ENCODE results near the gene TTC1. TPM values are rescaled to one million over a fixed set of nuclear protein-coding genes. Genes with fewer than 3 reads are reported as not detected.

Gene TTC1
- total RNA-seq, 6 donors from 2014 or later = 28.5 to 46.7 (median 38.8) TPM

DNA sequence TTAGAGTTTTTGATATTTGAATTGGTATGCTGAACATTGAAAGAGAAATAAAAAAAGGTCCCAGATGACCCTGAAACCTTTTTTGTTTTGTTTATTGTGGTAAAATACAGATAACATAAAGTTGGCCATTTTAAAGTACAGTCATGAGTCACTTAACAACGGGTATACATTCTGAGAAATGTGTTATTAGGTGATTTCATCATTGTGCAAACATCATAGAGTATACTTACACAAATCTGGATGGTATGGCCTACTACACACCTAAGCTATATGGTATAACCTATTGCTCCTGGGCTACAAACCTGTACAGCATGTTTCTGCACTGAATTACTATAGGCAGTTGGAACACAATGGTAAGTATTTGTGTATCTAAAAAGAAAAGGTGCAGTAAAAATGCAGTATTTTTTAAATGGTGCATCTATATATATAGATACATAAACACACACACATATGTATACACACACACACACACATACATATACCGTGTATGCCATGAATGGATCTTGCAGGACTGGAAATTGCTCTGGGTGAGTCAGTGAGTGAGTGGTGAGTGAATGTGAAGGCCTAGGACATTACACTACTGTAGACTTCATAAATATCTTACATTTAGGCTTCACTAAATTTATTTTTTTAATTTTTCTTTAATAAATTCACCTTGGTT, 31.0 kb downstream of the TTC1 start:
- H3K36me3 ChIP-seq = peaks cover 0 to 82% (median 31%) of the 10 kb centered on the region in 4 donors

DNA sequence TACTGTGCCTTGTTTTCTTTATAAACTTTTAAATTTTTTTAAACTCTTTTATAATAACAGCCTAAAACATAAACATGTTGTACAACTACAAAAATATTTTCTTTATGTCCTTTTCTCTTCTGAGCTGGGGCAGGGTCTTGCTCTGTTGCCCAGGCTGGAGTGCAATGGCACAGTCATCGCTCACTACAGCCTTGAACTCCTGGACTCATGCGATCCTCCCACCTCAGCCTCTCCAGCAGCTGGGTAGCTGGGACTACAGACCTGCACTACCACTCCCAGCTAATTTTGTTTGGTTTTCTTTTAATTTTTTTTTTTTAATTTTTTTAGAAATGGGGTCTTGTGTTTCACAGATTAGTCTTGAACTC, 31.5 kb downstream of the TTC1 start:
- Histone ChIP-seq H3K9me3 (no peaks in the 10 kb centered on the region), H3K27ac (no peak overlapping the region), H3K4me3 (no peak overlapping the region), H3K36me3 (peaks cover 0 to 77% (median 26%) of the 10 kb centered on the region in 4 donors), H3K27me3 (no peaks in the 10 kb centered on the region), H3K4me1 (no peaks in the 10 kb centered on the region)
- WGBS, 2 donors = 94 to 100% methylated on average over 2 of the region's 2 CpGs
- TF ChIP-seq POLR2A (IDR thresholded peaks at IDR 0.05) (no peak), POLR2AphosphoS5 (IDR thresholded peaks at IDR 0.05) (no peak), EP300 (IDR thresholded peaks at IDR 0.05) (no peak)
- TF ChIP-seq, protein P1, sequence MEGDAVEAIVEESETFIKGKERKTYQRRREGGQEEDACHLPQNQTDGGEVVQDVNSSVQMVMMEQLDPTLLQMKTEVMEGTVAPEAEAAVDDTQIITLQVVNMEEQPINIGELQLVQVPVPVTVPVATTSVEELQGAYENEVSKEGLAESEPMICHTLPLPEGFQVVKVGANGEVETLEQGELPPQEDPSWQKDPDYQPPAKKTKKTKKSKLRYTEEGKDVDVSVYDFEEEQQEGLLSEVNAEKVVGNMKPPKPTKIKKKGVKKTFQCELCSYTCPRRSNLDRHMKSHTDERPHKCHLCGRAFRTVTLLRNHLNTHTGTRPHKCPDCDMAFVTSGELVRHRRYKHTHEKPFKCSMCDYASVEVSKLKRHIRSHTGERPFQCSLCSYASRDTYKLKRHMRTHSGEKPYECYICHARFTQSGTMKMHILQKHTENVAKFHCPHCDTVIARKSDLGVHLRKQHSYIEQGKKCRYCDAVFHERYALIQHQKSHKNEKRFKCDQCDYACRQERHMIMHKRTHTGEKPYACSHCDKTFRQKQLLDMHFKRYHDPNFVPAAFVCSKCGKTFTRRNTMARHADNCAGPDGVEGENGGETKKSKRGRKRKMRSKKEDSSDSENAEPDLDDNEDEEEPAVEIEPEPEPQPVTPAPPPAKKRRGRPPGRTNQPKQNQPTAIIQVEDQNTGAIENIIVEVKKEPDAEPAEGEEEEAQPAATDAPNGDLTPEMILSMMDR (IDR thresholded peaks at IDR 0.05) = no peak
- no peak for DNase-seq
- ATAC-seq (ENCODE audit: low FRiP score in 2 of 2) = no peak

More for the DNA sequence above, 31.0 kb downstream of the TTC1 start:
- no peak overlapping the region for H3K4me3 ChIP-seq
- H3K27me3 ChIP-seq = no peaks in the 10 kb centered on the region
- no peak overlapping the region for H3K27ac ChIP-seq
- WGBS, 2 donors = 60 to 72% methylated on average over 2 of the region's 2 CpGs
- DNase-seq (no peak), ATAC-seq (ENCODE audit: low FRiP score in 2 of 2) (no peak)
- TF ChIP-seq, protein P1 (IDR thresholded peaks at IDR 0.05) = no peak
- TF ChIP-seq POLR2AphosphoS5 (IDR thresholded peaks at IDR 0.05) (no peak), EP300 (IDR thresholded peaks at IDR 0.05) (no peak), POLR2A (IDR thresholded peaks at IDR 0.05) (no peak)
- H3K9me3 ChIP-seq = no peaks in the 10 kb centered on the region
- no peaks in the 10 kb centered on the region for H3K4me1 ChIP-seq

DNA sequence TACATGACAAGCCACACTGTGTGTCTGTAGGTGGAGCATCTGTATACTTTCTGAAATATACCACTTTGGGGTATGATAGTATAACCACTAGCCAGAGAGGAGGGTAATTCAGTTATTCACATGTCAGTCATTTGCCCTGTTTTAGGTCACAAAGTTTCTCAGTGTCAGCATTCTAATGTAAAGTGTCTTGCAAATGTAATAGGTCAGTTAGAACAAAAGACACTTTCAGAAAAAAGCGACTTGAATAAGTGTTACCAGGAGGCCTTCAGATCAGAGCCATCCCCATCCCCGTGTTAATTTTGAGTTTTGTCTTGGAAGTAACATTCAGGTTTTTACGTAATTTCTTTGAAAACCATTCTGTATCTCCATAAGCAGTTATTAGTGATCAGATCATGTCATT, 33.7 kb downstream of the TTC1 start:
- no peak for TF ChIP-seq EP300 (IDR thresholded peaks at IDR 0.05)
- TF ChIP-seq, protein P1 (IDR thresholded peaks at IDR 0.05) = no peak
- no peak for TF ChIP-seq POLR2AphosphoS5 (IDR thresholded peaks at IDR 0.05)
- no peak for TF ChIP-seq POLR2A (IDR thresholded peaks at IDR 0.05)
- ATAC-seq (ENCODE audit: low FRiP score in 2 of 2) = no peak
- Histone ChIP-seq H3K9me3 (no peaks in the 10 kb centered on the region), H3K27me3 (no peaks in the 10 kb centered on the region), H3K27ac (no peak overlapping the region), H3K4me3 (no peak overlapping the region), H3K4me1 (peaks cover 0 to 4% (median 0%) of the 10 kb centered on the region in 4 donors), H3K36me3 (peaks cover 0 to 72% (median 11%) of the 10 kb centered on the region in 4 donors)
- DNase-seq = no peak
- 82 to 89% methylated on average over 3 of the region's 3 CpGs for WGBS, 2 donors

DNA sequence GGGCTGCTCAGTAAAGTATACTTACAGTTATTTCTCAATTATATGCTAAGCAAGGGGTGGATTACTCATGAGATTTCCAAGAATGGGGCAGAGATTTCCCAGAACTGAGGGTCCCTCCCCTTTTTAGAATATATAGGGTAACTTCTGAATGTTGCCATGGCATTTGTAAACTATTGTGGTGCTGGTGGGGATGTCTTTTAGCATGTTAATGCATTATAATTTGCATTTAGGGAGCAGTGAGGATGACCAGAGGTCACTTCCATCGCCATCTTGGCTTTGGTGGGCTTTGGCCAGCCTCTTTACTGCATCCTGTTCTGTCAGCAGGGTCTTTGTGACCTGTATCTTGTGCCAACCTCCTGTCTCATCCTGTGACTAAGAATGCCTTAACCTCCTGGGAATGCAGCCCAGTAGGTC, 35.5 kb downstream of the TTC1 start:
- ATAC-seq (ENCODE audit: low FRiP score in 2 of 2) (no peak), DNase-seq (no peak)
- Histone ChIP-seq H3K9me3 (no peaks in the 10 kb centered on the region), H3K27me3 (no peaks in the 10 kb centered on the region), H3K4me3 (no peak overlapping the region), H3K27ac (no peak overlapping the region), H3K36me3 (peaks cover 2 to 61% (median 8%) of the 10 kb centered on the region in 4 donors), H3K4me1 (peaks cover 0 to 10% (median 0%) of the 10 kb centered on the region in 4 donors)
- WGBS, 2 donors = 79 to 88% methylated on average over 1 of the region's 1 CpG
- TF ChIP-seq POLR2A (IDR thresholded peaks at IDR 0.05) (no peak), POLR2AphosphoS5 (IDR thresholded peaks at IDR 0.05) (no peak), EP300 (IDR thresholded peaks at IDR 0.05) (no peak)
- TF ChIP-seq, protein P1 (IDR thresholded peaks at IDR 0.05) = no peak

DNA sequence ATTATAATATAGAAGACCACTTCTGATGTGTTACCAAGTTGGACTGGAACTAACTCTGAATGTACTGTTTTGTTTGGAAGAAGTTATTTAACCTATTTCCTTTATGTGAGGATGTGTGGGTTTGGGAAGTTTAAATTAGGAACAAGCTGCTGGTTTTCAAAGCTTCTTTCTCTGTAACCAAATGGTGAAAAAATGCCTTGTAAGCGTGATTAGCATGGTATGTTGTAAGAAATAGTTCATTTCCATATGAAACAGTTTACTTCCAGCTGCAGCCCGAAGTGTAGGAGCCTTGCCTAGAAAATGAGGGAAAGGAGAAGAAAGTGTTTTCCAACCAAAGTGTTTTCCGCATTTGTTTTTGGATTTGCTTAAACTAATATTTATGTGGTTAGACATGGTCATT, 36.0 kb downstream of the TTC1 start:
- Histone ChIP-seq H3K9me3 (no peaks in the 10 kb centered on the region), H3K4me1 (peaks cover 0 to 10% (median 0%) of the 10 kb centered on the region in 4 donors), H3K27ac (no peak overlapping the region), H3K4me3 (no peak overlapping the region), H3K36me3 (peaks cover 6 to 63% (median 12%) of the 10 kb centered on the region in 4 donors), H3K27me3 (no peaks in the 10 kb centered on the region)
- 71 to 79% methylated on average over 3 of the region's 3 CpGs for WGBS, 2 donors
- TF ChIP-seq EP300 (IDR thresholded peaks at IDR 0.05) = no peak
- TF ChIP-seq, protein P1 (IDR thresholded peaks at IDR 0.05) = no peak
- no peak for TF ChIP-seq POLR2AphosphoS5 (IDR thresholded peaks at IDR 0.05)
- no peak for TF ChIP-seq POLR2A (IDR thresholded peaks at IDR 0.05)
- ATAC-seq (ENCODE audit: low FRiP score in 2 of 2) (no peak), DNase-seq (no peak)
